Colon (tissue), 2 donors: ENCODE data around the gene HOGA1.
"Not testable (repeated sequence)": the region's sequence is repeated elsewhere in the genome, so short reads cannot be mapped to it uniquely, and the experiment has no call there.

Source experiments
- FAIRE-seq: peaks from 2 replicates; lab custom pipeline; 2012; peaks lifted over from hg19 to GRCh38; lab: Jason Lieb, UNC
- donor health status: control.
- donor health status: control.

HOGA1 gene

GRCh38 chr10:97649405-97649750 is 65.2 kb downstream of the HOGA1 start:
- FAIRE-seq, result not testable (repeated sequence)

- FAIRE-seq, result no peak
These were observed 66.5 kb downstream of the HOGA1 start for GRCh38 chr10:97650726-97651125.

GRCh38 chr10:97651773-97652172 is 67.6 kb downstream of the HOGA1 start:
- no peak for FAIRE-seq

- FAIRE-seq, result no peak
These were observed 72.6 kb downstream of the HOGA1 start for GRCh38 chr10:97656777-97657176.

GRCh38 chr10:97659589-97659988 is 75.4 kb downstream of the HOGA1 start:
- FAIRE-seq, result no peak
